Psoas muscle (tissue), 8 donors: ENCODE data around the gene MTMR1. TPM values are rescaled to one million over a fixed set of nuclear protein-coding genes. Genes with fewer than 3 reads are reported as not detected.

Experiments used
- ATAC-seq, 4 donors: fragments of 200-7000 bp; cut with Tn5 transposase; one replicate each; pipeline ENCODE4 v1.9.1; 2020; ENCODE audit warnings: moderate library complexity in 3 of 4, mild to moderate bottlenecking in 2 of 4
- DNase-seq, 2 donors: peaks; one replicate each; pipeline ENCODE4 v3.0.0-alpha.2; 2020
- H3K27ac ChIP-seq: fragments of 200-600 bp; one replicate; pipeline ENCODE4 v1.8.0; 2022
- H3K27me3 ChIP-seq, 3 donors: fragments of 200-600 bp in 1 of 3; one replicate each; pipeline versions ENCODE4 v1.6.1 to v1.8.0; 2013 to 2022; ENCODE audit warnings: low read length in 2 of 3, mild to moderate bottlenecking in 2 of 3, moderate library complexity in 1 of 3; ENCODE audit not compliant: insufficient read depth in 3 of 3
- H3K36me3 ChIP-seq, 2 donors: fragments of 200-600 bp in 1 of 2; one replicate each; pipeline versions ENCODE4 v1.6.1 to v1.8.0; 2013 to 2022; ENCODE audit warnings: low read depth in 1 of 2, mild to moderate bottlenecking in 1 of 2, moderate library complexity in 1 of 2; ENCODE audit not compliant: insufficient read depth in 1 of 2
- H3K4me1 ChIP-seq: fragments of 200-600 bp; one replicate; pipeline ENCODE4 v1.8.0; 2022
- H3K4me3 ChIP-seq: fragments of 200-600 bp; one replicate; pipeline ENCODE4 v1.8.0; 2022; ENCODE audit warnings: mild to moderate bottlenecking
- H3K9me3 ChIP-seq: fragments of 200-600 bp; one replicate; pipeline ENCODE4 v1.8.0; 2022
- CTCF ChIP-seq: fragments of 200-600 bp; IDR thresholded peaks from one replicate; pipeline ENCODE4 v1.8.0; 2022; ENCODE audit warnings: antibody characterized with exemption
- WGBS, 3 donors: extraction: QIAGEN DNeasy Blood & Tissue Kit; methylation state at CpG; one replicate each; pipeline versions ENCODE4 v1.1.6 to v1.1.7; 2013; 5-methylcytosine and 5-hydroxymethylcytosine counted together
- intact Hi-C, 2 donors: fragments of 100-400 bp; cut with DNase I; formaldehyde crosslinking; loops; one replicate each; pipeline versions ENCODE4 v1.11.0 to v1.14.2; 2022
- polyA plus RNA-seq, 3 donors: library from polyadenylated mRNA; stranded (reverse); fragments of 200-250 nt; gene quantifications; one replicate each; pipeline ENCODE4 v1.2.3, GENCODE V29; 2013
- total RNA-seq, 4 donors: library from RNA; stranded (reverse); fragmentation: NEBNext Ultra II Directional in 2 of 4; extraction: Animal tissue kit (Norgen Biotek cat#: 25700) in 2 of 4; gene quantifications; one replicate each; pipeline versions ENCODE4 v1.2.1 to v1.2.4, GENCODE V29; 2021 to 2023
- donor health status: healthy with polysubstance abuse.
- donor health status: DM: no; HTN: no; CAD: no; lungs with moderate emphysema.
- donor health status: Bipolar disorder and iron deficiency.
- donor health status: healthy.
- donor health status: DM: yes; HTN: yes; CAD: no.
- donor health status: DM: no; HTN: no; CAD: no.
- donor health status: DM: no; HTN: no; CAD: no.
- donor health status: DM: yes; HTN: yes; CAD: no.

The MTMR1 gene
- total and polyA plus RNA-seq, 7 donors: 8.9 to 48.6 (median 27.9) TPM

GRCh38 chrX:150777328-150777992, 84.3 kb downstream of the MTMR1 start:
- no peak for TF ChIP-seq CTCF
- no peaks in the 10 kb centered on the region for H3K9me3 ChIP-seq
- H3K4me3 ChIP-seq: no peak overlapping the region
- DNase-seq (no peak), ATAC-seq (peak in 2 of 4 donors; percentile 54 to 58)
- intact Hi-C loops: loop anchor here in 1 of 2 donors (10.0 kb wide), 1 partner anchor 117 kb away; the partner anchor contains the start of gene CD99L2
- H3K27ac ChIP-seq: no peak overlapping the region
- 72 to 93% (median 81%) methylated on average over 18 of the region's 18 CpGs for WGBS, 3 donors
- no peaks in the 10 kb centered on the region for H3K4me1 ChIP-seq
- peaks cover 0 to 29% of the 10 kb centered on the region in 2 donors for H3K36me3 ChIP-seq
- H3K27me3 ChIP-seq: no peaks in the 10 kb centered on the region

- Histone ChIP-seq H3K9me3 (no peaks in the 10 kb centered on the region), H3K4me1 (no peaks in the 10 kb centered on the region), H3K27me3 (no peaks in the 10 kb centered on the region), H3K27ac (no peak overlapping the region), H3K4me3 (no peak overlapping the region), H3K36me3 (peaks cover 0 to 23% of the 10 kb centered on the region in 2 donors)
- no peak for TF ChIP-seq CTCF
- DNase-seq (no peak), ATAC-seq (peak; percentile 35 to 64 (median 49))
- WGBS, 3 donors: 63 to 93% (median 70%) methylated on average over 8 of the region's 8 CpGs
- intact Hi-C loops: loop anchor here in 1 of 2 donors (10.0 kb wide), 1 partner anchor 115 kb away; the partner anchor contains the start of gene CD99L2
These were observed 86.2 kb downstream of the MTMR1 start for GRCh38 chrX:150779385-150779784.

- DNase-seq (no peak), ATAC-seq (no peak)
- intact Hi-C loops: no loop called here
- H3K27me3 ChIP-seq: no peaks in the 10 kb centered on the region
- H3K36me3 ChIP-seq: peaks cover 0 to 5% of the 10 kb centered on the region in 2 donors
- H3K4me3 ChIP-seq: no peak overlapping the region
- no peaks in the 10 kb centered on the region for H3K4me1 ChIP-seq
- no peaks in the 10 kb centered on the region for H3K9me3 ChIP-seq
- H3K27ac ChIP-seq: no peak overlapping the region
- no peak for TF ChIP-seq CTCF
- 78 to 97% (median 96%) methylated on average over 10 of the region's 10 CpGs for WGBS, 3 donors
These were observed 88.5 kb downstream of the MTMR1 start for GRCh38 chrX:150781677-150782076.

GRCh38 chrX:150790021-150790420, 96.8 kb downstream of the MTMR1 start:
- Histone ChIP-seq H3K27me3 (no peaks in the 10 kb centered on the region), H3K4me1 (no peaks in the 10 kb centered on the region), H3K27ac (no peak overlapping the region), H3K36me3 (peaks cover 0 to 43% of the 10 kb centered on the region in 2 donors), H3K4me3 (no peak overlapping the region), H3K9me3 (no peaks in the 10 kb centered on the region)
- 96 to 100% (median 100%) methylated on average over 1 of the region's 1 CpG for WGBS, 3 donors
- intact Hi-C loops: no loop called here
- TF ChIP-seq CTCF: no peak
- DNase-seq (no peak), ATAC-seq (no peak)
